ENCODE results near the gene UBAC1.

UBAC1 gene

DNA sequence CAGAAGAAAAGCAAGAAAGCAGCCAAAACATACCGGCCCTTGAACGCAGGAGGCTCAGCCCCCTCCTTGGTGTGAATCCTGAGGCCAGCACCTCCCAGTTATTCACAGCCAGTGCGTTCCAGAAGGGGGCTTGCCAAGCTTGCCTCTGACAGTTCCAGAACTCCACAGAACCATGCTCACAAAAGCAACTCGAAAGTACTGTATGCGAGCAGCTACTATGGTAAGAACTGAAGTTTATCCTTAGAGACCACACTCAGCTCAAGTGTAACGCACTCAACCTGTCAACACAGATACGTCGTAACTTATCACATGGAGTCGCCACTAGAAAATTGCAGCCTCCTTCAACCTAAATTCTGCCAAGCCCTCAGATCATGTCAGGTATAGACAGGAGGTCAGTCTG is 1.4 kb downstream of the UBAC1 start:
- peak overlapping the region; percentile 63 for H3K4me3 ChIP-seq (ENCODE audit: low read depth, low read length)
- TF ChIP-seq, protein P1, sequence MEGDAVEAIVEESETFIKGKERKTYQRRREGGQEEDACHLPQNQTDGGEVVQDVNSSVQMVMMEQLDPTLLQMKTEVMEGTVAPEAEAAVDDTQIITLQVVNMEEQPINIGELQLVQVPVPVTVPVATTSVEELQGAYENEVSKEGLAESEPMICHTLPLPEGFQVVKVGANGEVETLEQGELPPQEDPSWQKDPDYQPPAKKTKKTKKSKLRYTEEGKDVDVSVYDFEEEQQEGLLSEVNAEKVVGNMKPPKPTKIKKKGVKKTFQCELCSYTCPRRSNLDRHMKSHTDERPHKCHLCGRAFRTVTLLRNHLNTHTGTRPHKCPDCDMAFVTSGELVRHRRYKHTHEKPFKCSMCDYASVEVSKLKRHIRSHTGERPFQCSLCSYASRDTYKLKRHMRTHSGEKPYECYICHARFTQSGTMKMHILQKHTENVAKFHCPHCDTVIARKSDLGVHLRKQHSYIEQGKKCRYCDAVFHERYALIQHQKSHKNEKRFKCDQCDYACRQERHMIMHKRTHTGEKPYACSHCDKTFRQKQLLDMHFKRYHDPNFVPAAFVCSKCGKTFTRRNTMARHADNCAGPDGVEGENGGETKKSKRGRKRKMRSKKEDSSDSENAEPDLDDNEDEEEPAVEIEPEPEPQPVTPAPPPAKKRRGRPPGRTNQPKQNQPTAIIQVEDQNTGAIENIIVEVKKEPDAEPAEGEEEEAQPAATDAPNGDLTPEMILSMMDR (IDR thresholded peaks at IDR 0.05; ENCODE audit: insufficient read depth, low read depth, low read length, missing control alignments) = no peak
- DNase-seq (ENCODE audit: low read depth) = no peak

- H3K4me3 ChIP-seq (ENCODE audit: low read depth, low read length) = no peak overlapping the region
- no peak for DNase-seq (ENCODE audit: low read depth)
- TF ChIP-seq, protein P1 (IDR thresholded peaks at IDR 0.05; ENCODE audit: insufficient read depth, low read depth, low read length, missing control alignments) = no peak
Observed at GRCh38 chr9:135958485-135958884, 2.7 kb downstream of the UBAC1 start.

DNA sequence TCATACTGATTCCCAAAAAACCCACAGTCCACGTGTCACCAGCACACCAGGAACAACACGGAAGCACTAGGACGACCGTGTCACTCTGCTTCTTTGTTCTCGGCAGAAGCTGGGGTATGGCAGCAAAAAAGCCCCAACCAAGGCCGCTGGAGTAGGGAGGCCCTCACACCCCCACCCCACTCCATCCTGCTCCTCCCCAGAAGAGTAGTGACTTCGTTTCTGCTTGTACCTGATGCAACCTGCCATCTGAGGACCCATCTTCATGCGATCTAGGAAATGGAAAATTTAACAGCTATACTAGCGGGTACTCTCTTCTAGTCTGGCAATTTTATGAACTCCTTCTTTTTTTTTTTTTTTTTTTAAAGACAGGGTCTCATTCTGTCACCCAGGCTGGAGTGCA is 3.7 kb downstream of the UBAC1 start:
- no peak for DNase-seq (ENCODE audit: low read depth)
- TF ChIP-seq, protein P1 (IDR thresholded peaks at IDR 0.05; ENCODE audit: insufficient read depth, low read depth, low read length, missing control alignments) = no peak
- no peak overlapping the region for H3K4me3 ChIP-seq (ENCODE audit: low read depth, low read length)

- TF ChIP-seq, protein P1 (IDR thresholded peaks at IDR 0.05; ENCODE audit: insufficient read depth, low read depth, low read length, missing control alignments) = no peak
- DNase-seq (ENCODE audit: low read depth) = no peak
- H3K4me3 ChIP-seq (ENCODE audit: low read depth, low read length) = no peak overlapping the region
Observed at GRCh38 chr9:135956802-135957174, 4.4 kb downstream of the UBAC1 start.

DNA sequence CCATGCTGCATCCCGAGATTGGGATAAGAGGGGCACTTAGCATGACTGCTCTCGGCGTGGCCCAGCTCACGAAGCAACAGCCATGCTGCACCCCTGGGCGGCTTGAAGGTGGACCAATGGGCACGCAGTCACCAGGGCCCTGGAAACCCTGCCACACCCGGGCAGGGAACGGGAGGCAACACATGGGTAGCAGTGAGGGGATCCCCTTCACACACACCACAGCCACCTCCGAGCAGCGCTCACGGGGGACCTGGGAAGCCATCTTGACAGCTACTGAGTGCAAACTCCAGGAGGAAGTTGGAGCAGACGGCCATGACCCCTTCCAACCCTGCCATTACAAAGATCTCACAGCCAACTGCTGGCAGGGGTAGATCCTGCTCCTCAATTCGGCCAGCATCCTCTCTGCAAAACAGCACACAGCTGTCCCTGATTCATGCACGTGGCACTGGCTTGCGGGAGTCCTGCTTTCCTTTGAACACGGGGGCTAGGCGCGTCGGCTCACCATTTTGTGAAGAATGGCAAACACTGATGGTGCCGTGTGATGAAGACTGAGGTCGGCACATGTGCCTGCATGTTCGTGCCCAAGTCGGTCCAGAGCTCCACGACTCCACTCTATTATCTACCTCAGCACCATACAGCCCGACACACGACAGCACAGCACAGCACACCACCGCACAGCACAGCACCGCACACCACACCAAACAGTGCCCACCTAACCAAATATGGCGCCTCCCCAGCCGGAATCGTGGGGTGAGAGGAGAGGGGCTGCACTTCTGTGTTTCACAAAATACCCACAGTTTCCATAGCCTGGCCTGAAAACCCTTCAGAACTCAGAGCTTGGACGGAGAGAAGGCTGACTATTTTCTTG is 5.0 kb downstream of the UBAC1 start:
- DNase-seq (ENCODE audit: low read depth) = no peak
- TF ChIP-seq, protein P1 (IDR thresholded peaks at IDR 0.05; ENCODE audit: insufficient read depth, low read depth, low read length, missing control alignments) = no peak
- H3K4me3 ChIP-seq (ENCODE audit: low read depth, low read length) = no peak overlapping the region

DNA sequence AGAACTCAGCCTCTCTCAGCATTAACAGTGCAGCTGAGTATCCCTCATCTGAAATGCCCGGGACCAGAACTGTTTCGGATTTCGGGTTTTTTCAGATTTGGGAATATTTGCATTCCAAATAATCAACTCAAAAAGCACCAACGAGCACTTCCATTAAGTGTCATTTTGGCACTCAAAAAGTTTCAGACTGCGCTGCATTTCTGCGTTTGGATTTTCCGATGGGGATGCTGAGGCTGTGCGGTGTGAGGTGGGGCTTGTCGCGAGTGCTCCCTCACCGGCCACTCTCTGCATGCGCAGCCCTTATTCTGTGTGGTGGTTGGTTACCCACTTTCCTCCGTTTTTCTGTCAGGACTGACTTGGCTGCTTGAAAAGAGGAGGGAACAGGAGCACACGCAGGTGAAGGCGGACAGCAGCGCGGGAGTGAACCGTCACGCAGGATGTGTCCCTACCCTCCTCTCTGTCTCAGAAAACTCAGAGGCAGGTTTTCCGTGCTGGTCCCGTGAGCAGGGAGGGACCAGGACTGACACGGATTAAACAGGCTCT is 8.4 kb downstream of the UBAC1 start:
- DNase-seq (ENCODE audit: low read depth) = no peak
- TF ChIP-seq, protein P1 (IDR thresholded peaks at IDR 0.05; ENCODE audit: insufficient read depth, low read depth, low read length, missing control alignments) = no peak

More for the DNA sequence above, 8.4 kb downstream of the UBAC1 start:
- H3K4me3 ChIP-seq (ENCODE audit: low read depth, low read length) = no peak overlapping the region
